NCI-H510A treated with DMSO at 0.1 percent for 48 hours (cell line): ENCODE measurements around the gene FEZF1.
A peak's percentile ranks its signal among the peaks of the same experiment; 100 is the strongest.
"Not testable (repeated sequence)": the region's sequence is repeated elsewhere in the genome, so short reads cannot be mapped to it uniquely, and the experiment has no call there.

Source experiments
- DNase-seq: peaks from one replicate; lab custom pipeline; 2025; lab: John Stamatoyannopoulos, UW

The FEZF1 gene

DNA sequence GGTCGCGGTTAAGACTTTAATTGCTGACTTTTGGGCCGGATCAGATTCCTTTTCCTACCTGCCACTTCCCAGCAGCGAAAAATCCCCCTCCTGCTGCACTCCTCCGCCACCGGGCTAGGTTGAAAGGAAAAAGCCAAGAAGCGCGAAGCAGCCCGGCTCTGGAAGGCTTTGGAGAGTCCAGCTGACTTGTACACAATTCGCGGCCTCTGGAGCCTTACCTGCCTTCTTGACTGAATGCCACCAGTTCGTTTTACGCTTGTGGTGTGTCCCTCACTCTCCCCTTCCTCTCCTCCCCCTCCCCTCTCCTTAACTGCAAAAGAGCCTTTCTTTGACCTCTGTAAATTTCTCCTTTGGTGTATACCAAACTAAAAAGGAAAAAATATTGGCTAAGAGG is 2.7 kb upstream of the FEZF1 start:
- no peak for DNase-seq

DNA sequence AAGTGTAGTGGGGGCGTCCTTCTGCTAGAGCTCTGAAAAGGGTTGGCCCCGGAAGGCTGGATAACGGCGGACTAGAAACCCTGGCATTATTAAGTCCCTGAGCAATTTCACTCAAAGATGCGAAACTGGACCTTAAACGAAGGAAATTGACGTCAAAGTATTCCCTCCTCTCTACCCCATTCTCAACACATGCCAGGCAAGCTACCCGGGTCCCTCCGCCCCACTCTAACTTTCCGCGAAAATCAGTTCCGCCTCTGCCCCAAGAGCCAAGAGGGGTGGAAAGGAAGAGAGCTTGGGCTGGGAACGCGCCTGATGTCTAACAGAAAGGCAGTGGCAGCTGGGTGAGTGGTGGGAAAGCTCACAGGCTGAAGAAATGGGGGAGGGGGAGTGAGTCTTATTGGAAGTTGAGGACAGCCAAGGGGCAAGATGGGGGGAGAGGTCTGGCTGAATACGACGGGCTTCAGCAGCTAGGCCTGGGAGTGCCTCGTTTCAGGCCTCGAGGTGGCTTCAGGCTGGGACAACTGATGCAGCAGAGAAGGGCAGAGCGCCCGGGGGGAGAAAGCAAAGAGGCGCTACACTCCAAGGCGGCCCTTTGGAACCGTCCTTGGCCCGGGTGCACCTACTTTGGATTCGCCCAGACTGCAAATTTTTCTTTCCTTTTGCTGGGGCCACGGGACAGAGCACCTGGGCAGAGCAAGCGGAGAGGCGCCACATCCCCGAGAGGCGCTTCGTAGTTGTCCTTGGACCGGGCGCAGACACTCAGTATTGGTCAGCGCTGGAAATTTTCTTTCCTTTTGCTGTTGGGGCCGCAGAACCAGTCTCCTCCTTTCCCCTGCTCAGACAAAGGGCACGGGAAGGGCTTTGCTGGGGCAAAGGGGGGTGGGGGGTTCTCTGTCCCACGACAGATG is 2.0 kb upstream of the FEZF1 start:
- no peak for DNase-seq

DNA sequence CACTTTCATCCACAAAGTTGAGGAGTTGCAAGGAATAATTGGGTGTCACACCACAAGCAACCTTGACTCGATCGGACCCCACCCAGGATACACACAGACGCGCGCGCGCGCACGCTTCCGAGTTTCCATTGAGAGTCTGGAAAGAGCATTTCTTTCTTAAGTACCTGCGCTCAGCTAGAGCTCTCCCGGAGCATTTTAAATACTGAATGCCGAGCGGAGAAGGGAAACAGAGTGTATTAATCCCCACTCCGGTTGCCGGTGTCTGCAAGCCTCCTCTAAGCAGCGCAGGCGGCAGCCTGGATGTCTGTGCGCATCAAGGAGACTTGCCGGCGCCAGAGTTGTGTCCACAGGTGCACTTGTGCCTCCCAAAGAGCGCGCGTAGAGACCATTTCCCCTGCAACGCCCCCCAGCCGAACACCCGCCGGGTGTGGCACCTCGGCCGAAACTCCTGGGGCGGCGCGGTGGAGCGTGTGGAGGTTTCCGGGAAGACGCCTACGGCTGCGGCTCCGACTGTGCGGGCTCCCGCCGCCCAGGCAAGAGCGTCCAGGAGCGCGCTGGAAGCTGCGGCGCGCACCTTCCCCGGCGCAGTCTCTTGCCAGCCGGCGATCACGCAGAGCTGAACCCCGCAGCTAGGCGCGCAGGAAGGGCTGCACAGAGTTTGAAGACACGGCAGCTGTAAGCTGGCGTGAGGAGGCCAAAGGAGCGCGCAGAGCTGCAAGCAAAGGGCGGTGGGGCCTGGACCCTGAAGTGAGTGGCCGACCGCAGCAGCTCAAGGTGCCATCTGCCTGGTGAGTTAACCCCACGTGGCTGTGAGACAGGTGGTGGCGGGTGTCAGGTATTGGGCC is 1.1 kb upstream of the FEZF1 start:
- DNase-seq: peak; percentile 29

DNA sequence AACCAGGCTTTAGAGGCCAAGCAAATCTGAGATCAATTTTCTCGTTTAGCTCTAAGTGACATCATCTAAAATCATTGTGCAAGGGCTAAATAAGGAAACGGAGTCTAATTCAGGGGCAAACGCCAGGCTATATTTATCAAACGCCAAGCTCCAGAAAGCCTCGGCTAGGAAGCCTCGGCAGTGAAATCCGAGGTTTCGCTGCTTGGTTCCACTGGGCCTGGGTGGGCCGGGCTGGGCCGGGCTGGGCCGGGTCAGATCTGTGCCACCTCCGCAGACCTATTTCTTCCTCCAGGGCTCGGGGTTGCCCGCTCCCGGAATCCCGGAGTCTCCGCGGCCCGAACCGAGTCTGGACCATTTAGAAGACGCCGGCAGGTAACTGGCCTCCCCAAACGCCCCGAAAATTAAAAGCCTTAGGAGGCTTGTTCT is 459 bp upstream of the FEZF1 start:
- DNase-seq: peak; percentile 73

DNA sequence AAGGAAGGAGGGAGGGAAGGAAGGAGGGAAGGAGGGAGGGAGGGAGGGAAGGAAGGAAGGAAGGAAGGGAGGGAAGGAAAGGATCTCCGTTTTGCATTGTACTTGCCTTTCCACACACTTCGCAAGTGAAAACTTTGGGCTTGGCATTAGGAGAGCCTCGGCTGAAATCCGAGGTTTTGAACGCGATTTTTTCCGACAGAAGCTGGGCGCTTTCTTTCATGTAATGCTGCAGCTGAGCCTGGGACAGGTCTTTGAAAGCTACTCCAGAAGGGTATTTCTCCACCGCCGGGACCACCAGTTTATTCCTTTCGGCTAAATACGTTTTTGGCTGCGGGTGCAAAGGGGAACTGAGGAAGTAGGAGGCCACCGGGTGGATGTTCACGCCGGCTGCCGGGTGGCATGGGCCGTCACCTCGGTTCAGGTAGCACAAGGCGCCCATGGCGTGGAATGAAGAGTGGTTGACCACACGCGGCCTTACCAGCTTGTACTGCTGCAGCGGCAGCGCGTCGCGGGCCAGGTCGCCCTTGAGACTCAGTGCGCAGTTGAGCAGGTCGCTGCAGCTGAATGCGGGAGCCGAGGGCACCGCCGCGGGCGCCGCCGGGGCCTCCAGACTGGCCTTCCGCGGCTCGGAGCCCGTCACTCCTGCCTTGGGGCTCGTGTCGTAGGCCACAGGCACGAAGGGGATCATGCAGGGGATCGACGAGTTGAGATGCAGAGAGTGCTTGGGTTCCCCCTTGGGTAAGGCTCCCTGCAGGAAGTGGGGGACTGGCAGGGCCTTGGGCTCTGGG is 825 bp downstream of the FEZF1 start:
- DNase-seq: no peak

DNA sequence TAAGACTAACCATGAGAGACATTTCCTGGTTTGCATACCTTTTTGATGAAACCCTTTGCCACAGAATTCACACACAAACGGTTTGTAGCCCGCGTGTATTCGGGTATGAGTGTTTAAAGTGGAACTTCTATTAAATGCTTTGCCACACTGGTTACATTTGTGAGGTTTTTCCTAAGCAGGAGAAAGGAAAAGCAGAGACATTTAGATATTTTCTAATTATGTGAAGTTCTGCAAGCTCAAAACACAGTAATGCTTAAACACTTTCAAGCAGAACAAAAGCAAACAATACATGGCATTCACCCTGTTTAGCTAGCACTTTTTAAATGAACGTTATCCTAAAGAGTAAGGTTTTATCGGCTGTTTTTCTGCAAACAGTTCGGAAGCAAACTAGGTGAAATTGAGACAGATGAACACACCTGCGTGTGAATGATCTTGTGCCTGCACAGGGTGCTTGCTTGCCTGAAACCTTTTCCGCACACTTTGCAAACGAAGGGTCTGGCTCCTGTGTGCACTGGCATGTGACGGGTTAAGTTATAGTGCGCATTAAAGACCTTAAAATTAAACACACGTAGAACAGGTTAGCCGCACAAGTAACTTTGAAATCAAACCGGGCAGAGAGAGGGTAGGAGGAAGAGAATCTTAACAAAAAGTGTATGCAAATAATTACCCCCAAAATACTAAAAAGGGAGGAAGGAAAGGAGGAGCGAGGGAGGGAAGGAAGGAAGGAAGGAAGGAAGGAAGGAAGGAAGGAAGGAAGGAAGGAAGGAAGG is 1.6 kb downstream of the FEZF1 start:
- no peak for DNase-seq

DNA sequence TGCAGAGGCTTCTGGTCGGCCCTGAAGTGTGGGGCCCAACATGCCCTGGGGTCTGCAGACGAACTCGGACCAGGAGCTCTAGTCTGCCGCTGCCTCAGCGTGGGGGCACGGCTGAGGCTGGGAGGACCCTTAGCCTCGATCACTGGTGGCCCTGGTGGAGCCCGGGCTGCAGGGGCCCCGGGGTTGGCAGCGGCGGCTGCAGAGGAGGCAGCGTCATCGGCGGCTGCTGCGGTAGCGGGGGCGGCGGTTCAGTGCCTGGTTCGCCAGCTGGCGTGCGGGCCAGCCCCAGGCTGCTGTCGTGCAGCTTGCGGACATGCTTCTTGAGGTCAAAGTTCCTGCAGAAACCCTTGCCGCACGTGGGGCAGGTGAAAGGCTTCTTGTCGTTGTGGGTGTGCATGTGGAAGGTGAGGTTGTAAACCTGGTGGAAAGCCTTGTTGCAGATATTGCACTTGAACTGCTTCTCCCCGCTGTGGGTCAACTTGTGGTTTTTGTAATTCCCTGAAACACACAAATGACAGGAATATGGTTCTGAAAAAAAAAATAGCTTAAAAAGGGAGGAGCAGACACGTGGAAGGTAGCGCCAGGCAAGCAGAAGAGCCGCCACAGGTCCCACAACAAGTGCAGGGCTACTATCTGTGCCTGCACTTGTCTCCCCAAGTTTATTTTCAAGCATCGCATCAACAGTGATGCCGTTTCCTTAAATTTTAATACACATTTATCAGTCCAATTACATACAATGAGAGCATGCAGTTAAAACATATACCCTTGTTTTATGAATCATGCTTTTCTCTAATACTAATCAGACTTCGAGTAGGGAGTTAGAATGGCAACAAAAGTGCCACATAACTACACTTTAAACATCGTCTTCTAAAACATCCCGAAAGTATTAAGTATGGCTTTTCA is 2.4 kb downstream of the FEZF1 start:
- no peak for DNase-seq

DNA sequence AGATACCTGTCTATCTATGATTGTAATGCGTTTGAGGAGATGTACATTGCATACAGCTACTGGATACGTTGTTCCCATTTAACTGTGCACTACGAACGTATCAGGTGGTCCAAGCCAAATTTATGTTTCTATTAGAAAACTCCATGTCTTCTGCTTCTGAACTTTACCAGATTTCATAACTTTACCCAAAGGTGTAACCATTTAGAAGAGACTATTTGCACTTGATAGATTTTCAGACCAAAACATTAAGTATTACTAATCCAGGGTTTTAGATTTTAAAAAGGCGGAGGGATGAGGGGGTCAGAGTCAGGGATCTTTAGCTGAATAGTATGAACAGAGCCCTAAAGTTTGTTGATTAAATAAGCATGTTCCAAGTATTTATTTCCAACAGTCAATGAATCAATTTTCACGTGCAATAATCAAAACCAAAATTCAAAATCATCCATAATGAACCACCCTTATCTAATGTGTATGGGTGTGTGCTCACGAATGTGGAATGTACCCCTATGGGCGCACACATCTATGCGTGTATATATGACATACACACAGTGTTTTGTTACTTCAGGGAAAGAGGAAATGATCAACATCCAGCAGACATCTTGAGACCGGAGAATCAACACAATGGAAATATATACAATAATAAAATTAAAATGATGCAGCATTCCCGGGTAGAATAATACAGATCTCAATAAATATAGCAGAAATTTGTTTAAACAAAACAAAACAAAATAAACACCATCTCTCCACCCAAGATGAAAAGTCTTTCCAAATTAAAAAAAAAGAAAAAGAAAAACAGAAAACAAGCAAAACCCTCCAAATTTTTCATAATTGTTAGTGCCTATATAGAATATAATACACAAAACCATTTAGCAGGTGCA is 3.4 kb downstream of the FEZF1 start:
- DNase-seq: no peak

DNA sequence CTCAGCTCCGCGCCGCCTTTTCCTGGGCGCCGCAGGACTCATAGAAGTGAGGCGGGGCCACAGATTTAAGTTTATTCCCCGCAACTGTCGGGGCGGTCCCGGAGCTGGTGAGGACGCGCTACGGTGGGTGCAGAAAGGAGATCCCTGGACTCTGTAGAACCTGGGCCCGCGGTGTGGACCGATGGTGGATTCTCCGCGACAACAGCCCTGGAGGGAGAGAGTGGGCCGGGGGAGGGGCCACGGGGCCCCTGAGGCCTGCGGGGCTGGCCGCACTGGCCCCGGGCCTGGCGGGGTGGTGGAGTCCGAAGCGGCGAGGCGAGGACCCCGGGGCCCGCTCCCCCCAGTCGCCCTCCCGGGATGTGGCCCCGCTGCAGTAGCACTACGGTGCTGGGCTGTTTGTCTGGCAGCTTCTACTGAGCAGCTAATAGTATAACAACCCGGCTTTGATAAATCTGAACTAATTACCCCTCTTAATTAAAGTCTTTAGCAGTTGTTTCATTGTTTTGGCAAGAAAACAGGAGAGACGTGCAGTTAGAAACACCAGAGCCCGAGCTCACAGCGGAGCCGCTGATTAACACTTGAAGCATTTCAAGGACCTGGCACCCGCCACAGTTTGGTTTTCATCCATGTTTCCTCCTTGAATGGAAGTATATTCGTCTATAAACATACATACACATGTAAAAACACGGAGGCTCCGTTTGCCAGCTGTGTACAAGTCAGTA is 4.2 kb downstream of the FEZF1 start:
- no peak for DNase-seq

DNA sequence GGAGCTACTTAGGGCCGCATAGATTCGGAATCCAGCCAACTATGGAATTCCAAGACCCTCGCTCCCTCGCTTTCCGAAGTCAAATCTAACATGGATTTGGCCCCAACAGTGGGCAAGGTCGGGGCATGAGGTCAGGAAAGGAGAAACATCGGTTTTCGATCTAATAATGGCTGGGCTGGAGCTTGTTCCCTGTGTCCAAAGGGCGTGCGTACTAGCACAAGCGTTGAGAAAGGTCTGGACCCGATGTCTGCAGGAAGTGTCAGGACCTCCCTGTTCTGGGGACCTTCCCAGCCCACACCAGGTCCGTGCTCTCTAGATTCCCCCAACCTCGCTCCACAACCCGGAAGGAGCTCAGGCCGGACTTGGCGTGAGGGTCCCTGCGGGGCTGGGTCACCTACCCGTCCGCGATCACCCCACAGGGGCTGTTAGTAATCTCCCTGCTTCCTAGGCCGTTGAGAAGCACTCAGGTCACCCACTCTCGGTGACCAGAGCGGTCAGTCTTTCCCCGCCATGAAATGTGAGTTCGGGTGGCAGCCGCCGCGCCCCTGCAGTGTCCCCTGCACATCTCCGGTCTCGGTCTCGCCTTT is 4.8 kb downstream of the FEZF1 start:
- DNase-seq: no peak

DNA sequence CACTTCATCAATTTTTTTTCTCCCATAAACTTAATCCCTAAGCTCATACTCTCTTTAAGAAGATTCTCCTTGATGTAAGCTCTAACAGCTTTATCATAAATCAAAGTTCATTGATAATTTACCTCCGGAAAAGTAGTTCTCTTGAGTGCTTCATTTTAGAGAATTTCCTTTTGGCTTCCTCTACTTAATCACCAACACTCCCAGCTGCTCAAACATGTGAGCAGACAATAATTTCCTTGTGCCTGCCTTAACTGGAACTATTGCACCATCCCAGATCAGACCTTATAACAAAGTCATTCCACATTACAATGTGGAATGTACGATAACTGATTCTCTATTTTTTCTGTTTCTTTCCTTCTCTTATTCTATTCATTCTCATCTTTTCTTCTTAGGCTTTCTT is 5.9 kb downstream of the FEZF1 start:
- no peak for DNase-seq

DNA sequence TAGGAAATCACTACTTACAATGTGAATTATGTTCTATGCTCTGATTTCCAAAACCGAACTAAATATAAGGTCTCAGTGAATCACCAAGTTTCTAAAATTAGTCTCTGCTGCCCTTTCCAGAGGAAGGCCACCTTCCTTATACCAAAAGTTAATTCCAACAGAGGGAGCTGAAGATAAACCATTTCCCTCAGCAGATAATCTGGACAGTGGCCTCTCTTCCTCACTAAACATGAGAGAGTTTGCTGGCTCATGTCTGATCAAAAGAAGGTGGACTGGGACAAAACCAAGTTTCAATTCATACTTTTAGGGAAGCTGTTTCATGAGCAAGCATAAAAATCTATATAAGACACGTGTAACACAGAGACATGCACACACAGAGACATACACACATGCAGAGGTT is 6.4 kb downstream of the FEZF1 start:
- DNase-seq: no peak

DNA sequence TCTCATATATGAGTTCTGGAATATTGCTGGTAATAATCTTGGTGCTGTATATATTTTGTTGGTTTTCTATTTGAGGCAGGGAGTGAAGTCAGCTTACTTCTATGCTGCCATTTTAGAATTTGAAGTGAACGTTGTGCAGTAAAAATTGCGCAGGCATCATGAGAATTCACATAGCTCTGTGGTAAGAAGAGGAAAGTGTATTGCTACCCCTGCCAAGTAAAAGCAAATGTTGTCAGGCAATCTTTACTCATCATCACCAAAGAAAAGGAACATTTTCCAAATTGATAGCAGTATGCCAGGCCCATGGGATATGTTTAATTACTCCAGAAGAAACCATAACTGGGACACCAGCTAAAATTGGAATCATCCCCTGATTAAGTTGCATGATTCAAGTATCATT is 13.4 kb downstream of the FEZF1 start:
- DNase-seq: no peak

DNA sequence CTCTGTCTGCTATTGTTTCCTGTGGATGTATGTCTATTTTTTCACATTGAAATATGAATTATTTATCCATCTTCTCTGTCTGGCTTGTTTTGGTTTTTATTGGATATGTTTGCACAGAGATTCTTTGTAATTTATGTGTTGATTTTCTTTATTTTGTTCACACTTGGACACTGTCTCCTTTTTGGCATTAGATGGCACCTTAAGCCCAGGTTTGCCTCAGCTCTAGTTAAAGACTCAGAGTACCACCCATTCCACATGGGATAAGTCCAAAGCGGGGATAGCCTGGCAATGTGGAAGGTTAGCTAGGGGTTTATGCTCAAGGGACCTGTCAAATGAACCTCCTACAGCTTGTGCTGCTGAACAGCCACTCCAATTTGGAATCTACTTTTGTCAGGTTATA is 14.1 kb downstream of the FEZF1 start:
- no peak for DNase-seq

DNA sequence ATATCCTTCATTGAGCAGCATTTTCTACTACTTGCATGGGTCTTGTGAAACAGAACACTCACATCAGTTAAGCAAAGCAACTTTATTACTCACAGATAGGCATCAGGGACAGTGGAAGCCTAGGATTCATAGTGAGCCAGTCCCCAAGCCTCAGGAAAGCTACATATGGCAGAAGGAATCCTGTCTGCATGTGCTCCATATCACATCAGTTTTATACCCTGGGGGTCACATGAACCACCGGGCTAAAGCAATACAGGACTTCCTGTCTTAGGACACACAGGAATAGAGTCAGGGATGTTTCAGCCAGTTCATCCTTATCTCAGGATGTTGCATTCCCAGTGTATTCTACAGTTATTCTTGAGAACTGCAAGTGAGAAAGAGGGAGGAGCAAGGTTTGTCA is 15.1 kb downstream of the FEZF1 start:
- DNase-seq: no peak

DNA sequence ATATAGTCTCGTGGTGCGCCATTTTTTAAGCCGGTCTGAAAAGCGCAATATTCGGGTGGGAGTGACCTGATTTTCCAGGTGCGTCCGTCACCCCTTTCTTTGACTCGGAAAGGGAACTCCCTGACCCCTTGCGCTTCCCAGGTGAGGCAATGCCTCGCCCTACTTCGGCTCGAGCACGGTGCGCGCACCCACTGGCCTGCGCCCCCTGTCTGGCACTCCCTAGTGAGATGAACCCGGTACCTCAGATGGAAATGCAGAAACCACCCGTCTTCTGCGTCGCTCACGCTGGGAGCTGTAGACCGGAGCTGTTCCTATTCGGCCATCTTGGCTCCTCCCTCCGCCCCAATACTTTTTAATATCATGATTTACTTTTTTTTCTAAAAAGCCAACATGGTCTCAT is 19.9 kb downstream of the FEZF1 start:
- DNase-seq: not testable (repeated sequence)

DNA sequence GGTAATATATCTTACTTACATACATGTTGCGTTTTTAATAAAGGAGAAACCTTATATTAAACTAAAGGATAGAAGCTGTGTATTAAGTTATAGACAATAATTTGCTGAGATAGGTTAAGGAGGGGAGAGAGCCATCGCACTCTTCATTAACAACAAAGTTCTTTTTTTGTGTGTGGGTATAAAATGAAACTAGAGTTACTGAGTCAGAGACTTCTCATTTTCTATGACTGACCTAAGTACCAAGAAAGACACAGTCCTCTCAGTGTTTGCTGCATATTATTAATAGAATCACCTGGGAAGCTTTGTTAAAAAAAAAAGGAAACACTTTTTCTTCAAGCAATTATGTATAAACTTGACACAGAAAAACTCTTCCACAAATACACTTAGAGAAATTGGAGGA is 31.4 kb downstream of the FEZF1 start:
- DNase-seq: no peak

DNA sequence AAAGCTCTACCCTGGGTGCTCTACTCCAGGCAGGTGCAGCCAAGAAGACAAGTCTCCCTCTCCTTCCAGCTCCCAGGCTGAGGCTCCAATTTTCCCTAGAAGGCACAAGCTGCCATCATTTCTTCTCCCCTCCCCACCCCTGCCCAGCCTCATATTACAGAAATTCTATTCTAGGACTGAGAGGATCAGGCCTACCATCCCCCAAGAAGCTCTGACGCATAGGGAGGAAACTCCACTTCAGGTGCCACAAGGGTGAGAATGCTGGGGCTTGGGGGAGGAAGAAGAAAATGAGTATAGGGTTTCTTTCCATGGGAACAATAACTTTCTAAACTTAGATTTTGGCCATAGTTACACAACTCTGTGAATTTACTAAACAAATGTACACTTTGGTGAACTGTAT is 35.3 kb downstream of the FEZF1 start:
- no peak for DNase-seq
